GM21529 (cell line): ENCODE data around the gene FRAS1.

ENCODE experiments used
- ATAC-seq: cut with Tn5 transposase; IDR thresholded peaks from one replicate; pipeline ENCODE4 v1.9.1; 2021; ENCODE audit not compliant: unreplicated experiment

The FRAS1 gene

DNA sequence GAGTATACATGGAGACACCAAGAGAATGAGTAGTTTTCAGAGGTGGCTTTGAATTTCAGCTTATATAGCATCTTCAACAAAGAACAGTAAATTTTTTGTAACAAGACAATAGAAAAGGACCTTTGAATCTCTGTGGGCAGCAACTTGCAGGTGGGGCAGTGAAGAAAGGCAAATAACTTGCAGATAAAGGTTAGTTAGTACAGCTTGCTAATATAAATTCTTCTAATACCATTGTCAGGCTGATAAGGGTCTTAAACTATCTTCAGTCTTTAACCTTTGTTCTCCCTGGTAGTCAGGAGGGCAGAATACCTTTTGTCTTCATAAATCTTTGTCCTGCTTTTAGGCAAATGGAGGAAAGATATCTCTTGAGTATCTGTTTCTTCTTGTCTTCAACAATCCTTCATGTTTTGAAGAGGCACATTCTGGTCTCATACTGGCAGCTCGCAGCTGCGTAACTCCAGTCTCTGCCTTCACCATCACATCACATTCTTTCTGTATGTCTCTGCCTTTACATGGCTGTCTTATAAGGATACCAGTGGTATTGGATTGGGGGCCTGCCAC, 510.5 kb downstream of the FRAS1 start:
- ATAC-seq = no peak

DNA sequence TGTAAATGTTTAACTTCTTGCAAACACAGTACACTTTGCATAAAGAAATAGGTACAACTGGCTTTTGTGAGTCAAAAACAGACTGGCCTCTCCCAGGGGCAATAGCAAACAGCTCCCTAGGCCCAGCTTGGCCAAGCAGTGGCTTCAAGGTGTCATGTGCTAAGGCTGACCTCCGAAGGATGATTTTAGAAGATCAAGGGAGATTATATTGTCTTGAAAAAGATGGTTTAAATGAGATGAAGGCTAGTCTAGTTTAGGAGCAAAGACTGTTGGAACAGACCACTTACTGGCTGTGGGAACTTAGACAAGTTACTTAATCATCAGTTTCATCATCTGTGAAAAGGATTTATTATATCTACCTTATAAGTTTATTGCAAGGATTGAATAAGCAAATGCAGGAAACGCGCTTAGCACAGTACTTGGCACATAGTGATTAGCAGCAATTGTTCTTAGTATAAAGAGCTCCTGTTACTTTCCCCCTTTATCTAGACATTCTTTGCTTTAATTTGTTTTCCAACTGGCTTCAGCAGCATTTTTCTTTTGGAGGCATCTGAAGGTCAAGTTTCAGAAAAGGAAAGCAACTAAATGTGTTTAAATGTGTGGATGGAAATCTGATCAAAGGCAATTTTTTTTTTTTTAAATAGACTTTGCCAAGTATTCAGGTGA, 511.6 kb downstream of the FRAS1 start:
- ATAC-seq = peak; percentile 57

DNA sequence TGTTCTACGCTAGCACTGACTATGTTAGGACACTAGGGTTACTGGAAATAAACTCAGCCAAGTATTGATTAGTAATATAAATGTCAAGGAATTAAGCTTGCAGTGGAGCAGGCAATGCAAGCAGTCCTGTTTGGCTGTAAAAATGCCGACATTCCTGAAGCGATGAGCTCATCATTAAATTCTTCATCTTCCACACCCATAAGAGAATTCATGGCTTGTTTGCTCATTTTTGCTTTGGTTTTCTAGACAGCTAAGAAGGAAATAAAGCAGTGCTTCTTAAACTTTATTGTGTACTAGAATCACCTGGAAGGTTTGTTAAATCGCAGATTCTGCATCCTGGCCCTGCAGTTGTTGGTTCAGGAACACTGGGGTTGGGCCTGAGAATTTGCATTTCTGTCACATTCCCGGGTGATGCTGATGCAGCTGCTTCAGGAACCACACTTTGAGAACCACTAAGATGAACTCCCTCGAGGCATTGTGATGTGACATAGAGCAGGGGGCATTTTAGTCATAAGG, 512.2 kb downstream of the FRAS1 start:
- no peak for ATAC-seq

DNA sequence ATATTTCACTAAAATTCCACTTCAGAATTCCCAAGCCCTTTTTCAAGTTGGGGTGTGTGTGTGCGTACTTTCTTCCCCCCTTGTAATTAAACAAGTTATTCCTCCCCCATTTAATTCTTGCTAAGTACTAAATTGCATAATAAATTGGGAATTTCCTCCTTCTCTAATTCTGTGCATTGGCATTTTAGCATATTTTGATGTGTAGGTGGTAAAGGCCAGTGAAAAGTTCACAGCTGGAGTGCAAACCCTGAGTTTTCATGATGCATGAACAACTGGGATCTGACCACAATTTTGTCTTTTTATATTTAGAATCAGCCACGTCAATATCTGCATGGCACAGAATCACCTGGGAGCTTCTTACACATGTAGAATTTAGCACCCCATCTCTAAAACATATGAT, 513.0 kb downstream of the FRAS1 start:
- ATAC-seq = no peak

DNA sequence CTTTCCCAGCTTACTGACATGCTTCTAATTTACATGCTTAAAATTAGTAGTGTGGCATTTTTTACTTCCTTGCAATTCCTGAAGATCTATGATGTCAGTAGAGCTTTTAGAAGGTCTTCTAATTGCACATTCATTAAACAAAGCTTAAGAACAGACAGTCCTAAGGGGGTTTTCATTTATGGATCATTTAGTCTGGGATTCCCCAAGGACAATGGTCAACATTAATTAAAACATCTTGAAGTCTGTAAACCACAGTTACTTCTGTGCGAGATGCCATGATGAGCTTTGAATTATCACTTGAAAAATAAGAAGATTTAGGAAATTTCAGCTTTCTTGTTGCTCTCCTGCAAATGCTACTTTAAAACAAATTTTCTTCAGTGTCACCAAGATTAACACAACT, 514.7 kb downstream of the FRAS1 start:
- no peak for ATAC-seq

DNA sequence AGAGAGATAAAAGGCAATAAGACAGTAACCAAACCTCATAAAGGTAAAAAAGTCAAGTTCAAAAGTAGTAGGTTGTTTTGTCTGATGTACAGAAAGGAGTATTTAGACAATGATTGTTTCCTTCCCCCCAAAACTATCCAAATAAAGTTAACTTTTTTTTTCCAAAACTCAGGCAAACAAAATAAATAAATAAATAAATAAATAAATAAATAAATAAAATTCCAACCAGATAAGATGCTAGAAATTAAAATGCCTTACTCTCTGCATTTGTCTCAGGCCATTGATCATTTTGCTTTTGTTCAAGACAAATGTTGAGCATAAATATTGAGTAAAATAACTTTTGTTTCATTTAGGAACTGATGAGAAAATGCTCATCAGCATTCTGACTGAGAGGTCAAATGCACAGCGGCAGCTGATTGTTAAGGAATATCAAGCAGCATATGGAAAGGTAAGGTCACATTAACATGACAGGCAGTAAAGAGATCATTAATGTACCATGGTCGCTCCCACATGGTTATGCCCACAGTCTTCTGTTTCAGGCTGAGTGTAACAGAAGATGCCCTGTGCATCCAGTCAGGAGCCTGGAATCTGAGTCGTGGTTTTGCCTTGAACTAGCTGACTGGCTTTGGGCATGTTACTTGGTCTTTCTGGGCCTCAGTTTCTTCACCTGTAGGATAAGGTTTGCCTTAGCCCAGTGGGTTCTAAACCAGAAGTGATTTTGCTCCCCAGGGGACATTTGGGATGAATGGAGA, 521.7 kb downstream of the FRAS1 start:
- no peak for ATAC-seq

DNA sequence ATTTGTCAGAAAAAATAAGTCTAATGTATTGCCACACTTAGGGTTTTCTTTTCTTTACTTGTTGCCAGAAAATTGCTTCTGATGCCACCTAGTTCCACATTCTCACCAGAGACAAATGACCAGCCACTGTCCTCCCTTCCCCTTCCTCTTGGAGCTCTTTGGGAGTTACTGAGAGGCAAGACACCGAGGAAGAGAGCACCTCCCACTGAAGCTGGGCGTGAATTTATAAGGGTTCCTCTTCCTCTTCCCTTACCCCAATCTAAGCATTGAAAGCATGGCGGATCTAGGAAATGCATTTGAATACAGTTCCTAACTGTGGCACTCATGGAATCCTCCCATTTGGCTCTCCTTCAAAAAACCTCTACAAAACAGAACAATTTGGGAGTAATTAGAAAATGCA, 524.5 kb downstream of the FRAS1 start:
- no peak for ATAC-seq

DNA sequence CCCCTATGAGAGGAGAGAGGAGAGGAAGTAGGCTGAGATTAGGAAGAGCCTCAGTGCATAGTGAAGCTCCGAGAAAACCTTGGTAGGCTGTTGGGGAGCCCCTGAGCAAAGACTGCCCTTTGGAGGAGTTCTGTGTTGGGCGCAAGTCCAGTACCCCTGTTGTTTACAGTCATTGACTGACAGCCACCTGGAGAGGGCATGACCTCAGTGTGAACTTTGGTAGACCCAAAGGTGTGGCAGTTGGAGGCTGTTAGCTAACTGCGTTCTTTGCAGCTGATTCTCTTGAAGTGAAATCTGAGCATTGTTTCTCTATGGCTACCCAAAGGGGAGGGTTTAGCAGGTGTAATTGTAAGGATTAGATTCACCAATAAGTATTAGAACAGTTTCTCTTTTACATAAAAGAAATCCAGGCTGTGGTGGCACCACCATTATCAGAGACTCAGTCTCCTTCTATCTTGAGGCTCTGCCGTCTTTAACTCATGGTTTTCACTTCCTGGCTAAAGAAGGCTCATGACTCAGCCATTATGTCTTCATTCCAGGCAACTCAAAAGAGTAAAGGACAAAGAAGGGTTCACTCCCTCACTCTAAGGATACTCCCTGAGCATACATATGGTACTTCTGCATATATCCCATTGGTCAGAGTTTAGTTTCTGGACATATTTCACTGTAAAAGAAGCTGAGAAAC, 527.9 kb downstream of the FRAS1 start:
- ATAC-seq = no peak

DNA sequence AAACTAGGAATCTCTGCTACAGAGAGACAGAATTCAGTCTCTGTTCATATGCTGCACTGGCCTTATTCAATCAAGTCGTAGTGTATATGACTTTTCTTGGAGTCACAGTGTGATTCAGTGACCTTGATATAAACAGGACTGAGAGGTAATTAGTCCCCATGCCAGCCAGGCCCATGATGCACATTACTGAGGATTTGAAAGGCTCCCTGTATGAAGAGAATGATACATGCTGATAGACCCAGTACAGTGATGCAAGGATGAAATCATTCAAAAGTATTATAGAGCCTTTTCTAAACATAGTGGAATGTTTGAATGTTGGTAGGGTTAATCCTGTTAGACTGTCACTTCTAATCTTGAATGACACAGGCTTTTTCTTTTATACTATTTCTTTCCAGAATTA, 528.5 kb downstream of the FRAS1 start:
- no peak for ATAC-seq

DNA sequence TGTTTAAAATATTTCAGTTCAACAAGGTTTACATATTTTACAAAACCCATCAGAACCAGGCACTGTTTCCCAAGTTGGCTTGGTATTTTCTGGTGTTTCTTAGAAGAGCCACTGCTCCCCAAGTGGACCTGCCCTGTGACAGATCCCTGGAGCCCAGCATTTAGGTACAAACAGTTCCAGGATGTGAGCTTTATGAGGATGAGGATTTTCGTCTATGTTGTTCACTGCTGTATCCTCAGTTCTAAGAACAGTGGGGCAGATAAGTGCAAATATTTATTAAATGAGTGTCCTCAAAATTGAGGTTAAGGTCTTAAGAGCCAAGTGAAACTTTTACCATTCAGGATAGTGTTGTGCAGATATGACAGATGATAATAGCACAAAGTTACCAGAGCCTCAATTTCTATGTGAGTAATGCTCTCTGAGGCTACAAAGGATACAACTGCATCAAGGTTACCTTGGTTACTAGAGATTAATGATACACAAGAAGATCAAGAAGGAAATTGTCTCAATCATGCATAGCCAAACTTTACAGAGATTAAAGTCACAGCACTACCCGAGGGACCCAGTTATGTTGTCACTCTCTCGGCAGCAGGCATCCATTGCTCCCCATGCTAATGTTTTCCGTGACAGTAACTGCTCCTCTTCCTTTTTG, 531.9 kb downstream of the FRAS1 start:
- no peak for ATAC-seq

DNA sequence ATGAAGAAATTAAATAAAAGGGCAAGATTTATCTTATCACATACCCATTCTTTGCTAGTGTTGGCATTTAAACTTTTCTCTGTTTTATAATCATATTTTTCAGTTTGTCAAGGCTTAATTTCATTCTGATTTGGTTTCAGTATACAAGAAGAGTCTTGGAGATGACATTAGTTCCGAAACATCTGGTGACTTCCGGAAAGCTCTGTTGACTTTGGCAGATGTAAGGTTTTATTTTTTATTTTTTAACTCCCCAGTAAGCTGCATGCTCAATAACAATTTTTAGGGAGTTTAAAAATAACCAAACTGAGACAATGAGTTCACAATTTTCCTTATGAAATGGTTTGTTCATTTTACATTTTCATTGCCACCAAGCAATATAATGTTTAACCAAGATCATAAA, 534.3 kb downstream of the FRAS1 start:
- no peak for ATAC-seq

DNA sequence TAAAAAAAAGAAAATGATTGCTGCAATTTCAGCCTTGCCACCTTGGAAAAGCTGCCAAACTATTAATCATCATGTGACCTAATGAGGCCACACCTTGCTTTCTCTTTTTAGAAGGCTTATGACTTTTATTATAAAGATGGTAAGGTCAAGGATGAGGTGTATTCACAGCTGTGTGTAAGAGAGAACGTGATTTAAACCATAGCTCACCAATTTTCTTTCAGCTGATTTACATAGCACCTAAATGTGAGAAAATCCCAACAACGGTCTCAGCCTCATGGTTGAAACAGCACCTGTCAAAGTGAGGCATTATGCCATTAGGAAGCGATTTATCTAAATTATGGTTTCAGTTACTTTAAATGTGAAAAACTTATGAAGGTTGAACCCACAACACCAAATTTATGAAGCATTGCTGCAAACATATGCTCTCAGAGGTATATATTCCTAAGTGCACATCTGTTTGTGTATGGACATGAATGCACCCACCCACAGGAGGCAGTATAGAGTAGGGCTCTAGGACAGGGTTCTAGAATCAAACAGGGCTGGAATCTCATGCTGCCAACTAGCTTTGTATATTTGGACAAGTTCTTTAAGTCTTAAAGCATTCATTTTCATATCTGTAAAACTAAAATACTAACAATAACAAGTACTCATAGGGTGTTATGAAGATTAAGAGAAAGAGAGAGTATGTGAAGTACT, 535.1 kb downstream of the FRAS1 start:
- ATAC-seq = no peak
